ENCODE results near the gene GPR141.

GRCh38 chr7:37714606-37715005 lies 31.0 kb downstream of the GPR141 start:
- no peak for TF ChIP-seq CTCF (IDR thresholded peaks at IDR 0.05)
- no peak for TF ChIP-seq POLR2A (IDR thresholded peaks at IDR 0.05)
